ENCODE measurements around the gene KCNIP1.

Gene KCNIP1

GRCh38 chr5:170715141-170715540 is 211.3 kb downstream of the KCNIP1 start:
- H3K4me1 Mint-ChIP-seq = no peaks in the 10 kb centered on the region
- H3K27ac Mint-ChIP-seq = no peak overlapping the region
- H3K4me3 Mint-ChIP-seq = no peak overlapping the region
- H3K36me3 Mint-ChIP-seq = no peaks in the 10 kb centered on the region
- no peak for DNase-seq
- H3K27me3 Mint-ChIP-seq = peaks cover 10% of the 10 kb centered on the region
- no peaks in the 10 kb centered on the region for H3K9me3 Mint-ChIP-seq
- CTCF ChIA-PET = no interaction called here

- Mint-ChIP-seq H3K36me3 (no peaks in the 10 kb centered on the region), H3K27ac (no peak overlapping the region), H3K4me1 (no peaks in the 10 kb centered on the region), H3K9me3 (no peaks in the 10 kb centered on the region), H3K4me3 (no peak overlapping the region), H3K27me3 (peaks cover 11% of the 10 kb centered on the region)
- DNase-seq = no peak
- CTCF ChIA-PET = no interaction called here
Observed at GRCh38 chr5:170716396-170716795, 212.6 kb downstream of the KCNIP1 start.

GRCh38 chr5:170719551-170719950 is 215.7 kb downstream of the KCNIP1 start:
- Mint-ChIP-seq H3K27ac (no peak overlapping the region), H3K9me3 (no peaks in the 10 kb centered on the region), H3K36me3 (no peaks in the 10 kb centered on the region)

GRCh38 chr5:170720179-170720578 is 216.4 kb downstream of the KCNIP1 start:
- H3K4me1 Mint-ChIP-seq = no peaks in the 10 kb centered on the region
- no peak overlapping the region for H3K4me3 Mint-ChIP-seq
- H3K27ac Mint-ChIP-seq = no peak overlapping the region
- H3K9me3 Mint-ChIP-seq = no peaks in the 10 kb centered on the region
- H3K27me3 Mint-ChIP-seq = peaks cover 24% of the 10 kb centered on the region
- CTCF ChIA-PET = interaction anchor here (1.3 kb wide), 1 partner anchor 82 kb away, joined by 5 read pairs; no protein-coding TSS in a partner anchor
- H3K36me3 Mint-ChIP-seq = no peaks in the 10 kb centered on the region
- DNase-seq = no peak

More at GRCh38 chr5:170719551-170719950, 215.7 kb downstream of the KCNIP1 start:
- CTCF ChIA-PET = interaction anchor here (1.3 kb wide), 1 partner anchor 81 kb away, joined by 5 read pairs; no protein-coding TSS in a partner anchor
- H3K4me1 Mint-ChIP-seq = no peaks in the 10 kb centered on the region
- no peak overlapping the region for H3K4me3 Mint-ChIP-seq
- peaks cover 24% of the 10 kb centered on the region for H3K27me3 Mint-ChIP-seq
- DNase-seq = no peak

- Mint-ChIP-seq H3K9me3 (no peaks in the 10 kb centered on the region), H3K4me3 (no peak overlapping the region), H3K4me1 (no peaks in the 10 kb centered on the region), H3K27me3 (peaks cover 20% of the 10 kb centered on the region), H3K36me3 (no peaks in the 10 kb centered on the region), H3K27ac (no peak overlapping the region)
- CTCF ChIA-PET = no interaction called here
- DNase-seq = no peak
Observed at GRCh38 chr5:170720984-170721383, 217.2 kb downstream of the KCNIP1 start.

GRCh38 chr5:170721681-170722080 is 217.9 kb downstream of the KCNIP1 start:
- no peak overlapping the region for H3K4me3 Mint-ChIP-seq
- H3K27ac Mint-ChIP-seq = no peak overlapping the region
- no peaks in the 10 kb centered on the region for H3K36me3 Mint-ChIP-seq
- CTCF ChIA-PET = no interaction called here
- H3K9me3 Mint-ChIP-seq = no peaks in the 10 kb centered on the region
- no peak for DNase-seq
- peaks cover 19% of the 10 kb centered on the region for H3K27me3 Mint-ChIP-seq
- no peaks in the 10 kb centered on the region for H3K4me1 Mint-ChIP-seq

GRCh38 chr5:170722316-170722715 is 218.5 kb downstream of the KCNIP1 start:
- no peaks in the 10 kb centered on the region for H3K36me3 Mint-ChIP-seq
- DNase-seq = no peak
- H3K27me3 Mint-ChIP-seq = peaks cover 19% of the 10 kb centered on the region
- H3K4me3 Mint-ChIP-seq = no peak overlapping the region
- H3K9me3 Mint-ChIP-seq = no peaks in the 10 kb centered on the region
- CTCF ChIA-PET = no interaction called here
- no peaks in the 10 kb centered on the region for H3K4me1 Mint-ChIP-seq
- no peak overlapping the region for H3K27ac Mint-ChIP-seq

- Mint-ChIP-seq H3K27me3 (peaks cover 4% of the 10 kb centered on the region), H3K9me3 (peaks cover 5% of the 10 kb centered on the region), H3K36me3 (no peaks in the 10 kb centered on the region), H3K4me3 (no peak overlapping the region), H3K4me1 (no peaks in the 10 kb centered on the region), H3K27ac (no peak overlapping the region)
- DNase-seq = no peak
- CTCF ChIA-PET = no interaction called here
Observed at GRCh38 chr5:170731052-170731451, 227.2 kb downstream of the KCNIP1 start.

- Mint-ChIP-seq H3K27ac (no peak overlapping the region), H3K27me3 (peaks cover 4% of the 10 kb centered on the region), H3K36me3 (no peaks in the 10 kb centered on the region), H3K4me1 (no peaks in the 10 kb centered on the region), H3K9me3 (peaks cover 5% of the 10 kb centered on the region), H3K4me3 (no peak overlapping the region)
- no peak for DNase-seq
- CTCF ChIA-PET = no interaction called here
Observed at GRCh38 chr5:170732685-170733084, 228.9 kb downstream of the KCNIP1 start.

GRCh38 chr5:170736966-170737365 is 233.1 kb downstream of the KCNIP1 start:
- CTCF ChIA-PET = no interaction called here
- Mint-ChIP-seq H3K4me1 (no peaks in the 10 kb centered on the region), H3K9me3 (peaks cover 5% of the 10 kb centered on the region), H3K4me3 (no peak overlapping the region), H3K27me3 (peaks cover 5% of the 10 kb centered on the region), H3K27ac (no peak overlapping the region), H3K36me3 (no peaks in the 10 kb centered on the region)
- DNase-seq = no peak

GRCh38 chr5:170737591-170737990 is 233.8 kb downstream of the KCNIP1 start:
- Mint-ChIP-seq H3K36me3 (no peaks in the 10 kb centered on the region), H3K4me1 (no peaks in the 10 kb centered on the region), H3K27ac (no peak overlapping the region), H3K4me3 (no peak overlapping the region), H3K27me3 (peaks cover 7% of the 10 kb centered on the region), H3K9me3 (peaks cover 5% of the 10 kb centered on the region)
- CTCF ChIA-PET = no interaction called here
- no peak for DNase-seq

GRCh38 chr5:170738840-170739239 is 235.0 kb downstream of the KCNIP1 start:
- H3K4me1 Mint-ChIP-seq = no peaks in the 10 kb centered on the region
- DNase-seq = no peak
- H3K4me3 Mint-ChIP-seq = no peak overlapping the region
- peaks cover 5% of the 10 kb centered on the region for H3K9me3 Mint-ChIP-seq
- H3K27ac Mint-ChIP-seq = no peak overlapping the region
- H3K27me3 Mint-ChIP-seq = peaks cover 15% of the 10 kb centered on the region
- no peaks in the 10 kb centered on the region for H3K36me3 Mint-ChIP-seq
- CTCF ChIA-PET = no interaction called here

- peaks cover 3% of the 10 kb centered on the region for H3K4me1 Mint-ChIP-seq
- peaks cover 5% of the 10 kb centered on the region for H3K9me3 Mint-ChIP-seq
- H3K27me3 Mint-ChIP-seq = peaks cover 21% of the 10 kb centered on the region
- H3K36me3 Mint-ChIP-seq = no peaks in the 10 kb centered on the region
- H3K27ac Mint-ChIP-seq = no peak overlapping the region
- no peak for DNase-seq
- CTCF ChIA-PET = no interaction called here
- no peak overlapping the region for H3K4me3 Mint-ChIP-seq
Observed at GRCh38 chr5:170739446-170739845, 235.6 kb downstream of the KCNIP1 start.

GRCh38 chr5:170740551-170741205 is 236.9 kb downstream of the KCNIP1 start:
- Mint-ChIP-seq H3K36me3 (no peaks in the 10 kb centered on the region), H3K4me1 (peaks cover 3% of the 10 kb centered on the region), H3K27ac (no peak overlapping the region), H3K9me3 (peaks cover 3% of the 10 kb centered on the region), H3K4me3 (no peak overlapping the region), H3K27me3 (peaks cover 33% of the 10 kb centered on the region)
- DNase-seq = no peak
- CTCF ChIA-PET = interaction anchor here (0.7 to 0.8 kb wide), 2 partner anchors 102 to 140 kb away, joined by 3 read pairs; no protein-coding TSS in a partner anchor

- no peaks in the 10 kb centered on the region for H3K9me3 Mint-ChIP-seq
Observed at GRCh38 chr5:170741801-170742200, 238.0 kb downstream of the KCNIP1 start.

More at GRCh38 chr5:170741801-170742200, 238.0 kb downstream of the KCNIP1 start:
- no peak for DNase-seq
- Mint-ChIP-seq H3K27ac (no peak overlapping the region), H3K27me3 (peaks cover 44% of the 10 kb centered on the region), H3K4me1 (peaks cover 3% of the 10 kb centered on the region), H3K36me3 (no peaks in the 10 kb centered on the region), H3K4me3 (no peak overlapping the region)
- CTCF ChIA-PET = interaction anchor here (1.0 to 5.1 kb wide), 2 partner anchors 8 to 49 kb away, joined by 3 to 22 read pairs; no protein-coding TSS in a partner anchor

All from activated naive CD4-positive, alpha-beta T cell treated with anti-CD3 and anti-CD28 coated beads, Interleukin-2, amount 10 ng/mL, durations not matched to agents 7 days and 5 days (primary cell).